SJSA1 (cell line): ENCODE results near the gene MLPH. TPM values are rescaled to one million over a fixed set of nuclear protein-coding genes. Genes with fewer than 3 reads are reported as not detected.

Experiments used
- DNase-seq, 2 experiments: peaks; one replicate each; pipeline ENCODE4 v3.0.0-alpha.2; 2015 to 2020; ENCODE audit warnings: low spot score in 2 of 2, low read depth in 1 of 2
- H3K27ac ChIP-seq: fragments of 250-450 bp; sonication (Bioruptor Pico); 2 replicates; pipeline ENCODE4 v1.5.1; 2020; ENCODE audit warnings: mild to moderate bottlenecking, moderate library complexity
- H3K27me3 ChIP-seq: fragments of 250-450 bp; sonication (Bioruptor Pico); replicated peaks from 2 replicates; pipeline ENCODE4 v1.5.1; 2020; ENCODE audit warnings: mild to moderate bottlenecking, moderate library complexity
- H3K36me3 ChIP-seq: fragments of 250-450 bp; sonication (Bioruptor Pico); 2 replicates; pipeline ENCODE4 v1.5.1; 2020; ENCODE audit warnings: mild to moderate bottlenecking
- H3K4me1 ChIP-seq: fragments of 250-450 bp; sonication (Bioruptor Pico); replicated peaks from 2 replicates; pipeline ENCODE4 v1.6.1; 2021; ENCODE audit warnings: mild to moderate bottlenecking
- H3K4me3 ChIP-seq: fragments of 250-450 bp; sonication (Bioruptor Pico); 2 replicates; pipeline ENCODE4 v1.5.1; 2020; ENCODE audit warnings: mild to moderate bottlenecking
- H3K9me3 ChIP-seq: fragments of 250-450 bp; sonication (Bioruptor Pico); replicated peaks from 2 replicates; pipeline ENCODE4 v1.5.1; 2020; ENCODE audit warnings: mild to moderate bottlenecking
- total RNA-seq: library from RNA; depleted of rRNA; stranded (reverse); fragments of >200 nt; shearing (Covaris generic); gene quantifications from 2 replicates; pipeline ENCODE4 v1.2.3, GENCODE V29; 2014

The MLPH gene
- total RNA-seq, 1 experiment from 2014 or later, result 0.50 TPM

DNA sequence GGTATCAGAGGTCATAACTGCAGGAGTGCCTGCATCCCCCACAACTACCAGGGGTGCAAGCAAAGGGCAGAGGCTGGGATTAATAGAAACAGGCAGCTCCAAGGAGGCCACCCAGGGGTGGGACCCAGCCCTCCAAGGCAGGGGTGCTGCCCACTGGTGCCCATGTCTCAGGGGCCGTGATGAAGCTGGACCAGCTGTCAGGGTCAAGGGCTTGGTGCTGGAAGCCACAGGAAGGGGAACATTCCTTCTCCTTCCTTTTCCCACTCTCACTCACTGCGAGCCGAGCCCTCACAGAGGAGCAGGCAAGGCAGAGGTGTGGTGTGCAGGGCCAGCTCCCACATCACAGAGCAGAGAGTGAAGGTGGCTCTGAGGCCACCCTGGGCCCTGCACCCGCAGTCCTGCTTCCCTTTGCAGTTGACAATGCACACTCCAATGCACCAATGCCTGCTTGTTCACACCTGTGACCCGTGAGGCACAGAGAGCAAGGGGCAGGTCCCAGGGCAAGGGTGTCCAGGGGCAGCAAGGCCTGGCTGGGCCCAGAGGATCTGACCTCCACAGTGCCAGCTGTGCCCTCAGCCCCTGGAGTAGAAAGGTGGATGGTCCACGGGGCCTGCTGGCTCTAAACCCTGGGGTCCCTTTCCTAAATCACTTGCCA lies 28.7 kb downstream of the MLPH start:
- Histone ChIP-seq H3K4me3 (no peak overlapping the region), H3K9me3 (0 out of 2 replicates have a peak, but pooled peaks cover 2% of the 10 kb centered on the region), H3K27me3 (no peaks in the 10 kb centered on the region), H3K4me1 (no peaks in the 10 kb centered on the region), H3K27ac (no peak overlapping the region), H3K36me3 (no peaks in the 10 kb centered on the region)
- no peak for DNase-seq

DNA sequence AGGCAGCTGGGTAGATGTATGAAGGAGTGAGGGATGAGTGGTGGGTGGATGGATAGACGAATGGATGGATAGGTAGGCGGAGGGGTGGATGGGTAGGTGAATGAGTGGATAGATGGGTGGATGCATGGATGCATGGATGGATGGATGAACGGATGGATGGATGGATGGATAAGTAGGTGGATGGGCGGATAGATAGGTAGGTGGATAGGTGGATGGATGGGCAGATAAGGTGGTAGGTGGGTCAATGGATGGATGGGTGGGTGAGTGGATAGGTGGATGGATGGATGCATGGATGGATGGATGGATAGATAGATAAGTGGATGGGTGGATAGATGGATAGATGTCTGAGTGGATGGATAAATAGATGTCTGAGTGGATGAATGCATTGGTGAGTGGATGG lies 30.1 kb downstream of the MLPH start:
- no peak overlapping the region for H3K27ac ChIP-seq
- no peak overlapping the region for H3K4me3 ChIP-seq
- H3K4me1 ChIP-seq, result no peaks in the 10 kb centered on the region
- H3K9me3 ChIP-seq, result 0 out of 2 replicates have a peak, but pooled peaks cover 2% of the 10 kb centered on the region
- no peaks in the 10 kb centered on the region for H3K27me3 ChIP-seq
- no peak for DNase-seq
- no peaks in the 10 kb centered on the region for H3K36me3 ChIP-seq

DNA sequence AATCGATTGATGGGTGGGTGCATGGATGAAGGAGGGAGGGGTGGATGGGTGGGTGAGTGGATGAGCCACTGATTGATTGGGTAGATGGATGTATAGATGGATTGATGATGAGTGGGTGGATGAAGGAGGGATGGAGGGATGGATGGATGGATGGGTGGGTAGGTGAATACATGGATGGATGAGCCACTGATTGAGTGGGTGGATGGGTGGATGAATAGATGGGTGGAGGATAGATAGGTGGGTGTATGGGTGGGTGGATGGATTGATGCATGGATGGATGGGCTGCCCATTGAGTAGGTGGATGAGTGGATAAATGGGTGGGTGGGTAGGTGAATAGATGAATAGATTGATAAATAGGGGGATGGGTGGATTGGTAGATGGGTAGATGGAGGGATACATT lies 30.9 kb downstream of the MLPH start:
- no peaks in the 10 kb centered on the region for H3K27me3 ChIP-seq
- 0 out of 2 replicates have a peak, but pooled peaks cover 2% of the 10 kb centered on the region for H3K9me3 ChIP-seq
- H3K4me3 ChIP-seq, result no peak overlapping the region
- H3K27ac ChIP-seq, result no peak overlapping the region
- no peaks in the 10 kb centered on the region for H3K4me1 ChIP-seq
- H3K36me3 ChIP-seq, result no peaks in the 10 kb centered on the region
- DNase-seq, result no peak

DNA sequence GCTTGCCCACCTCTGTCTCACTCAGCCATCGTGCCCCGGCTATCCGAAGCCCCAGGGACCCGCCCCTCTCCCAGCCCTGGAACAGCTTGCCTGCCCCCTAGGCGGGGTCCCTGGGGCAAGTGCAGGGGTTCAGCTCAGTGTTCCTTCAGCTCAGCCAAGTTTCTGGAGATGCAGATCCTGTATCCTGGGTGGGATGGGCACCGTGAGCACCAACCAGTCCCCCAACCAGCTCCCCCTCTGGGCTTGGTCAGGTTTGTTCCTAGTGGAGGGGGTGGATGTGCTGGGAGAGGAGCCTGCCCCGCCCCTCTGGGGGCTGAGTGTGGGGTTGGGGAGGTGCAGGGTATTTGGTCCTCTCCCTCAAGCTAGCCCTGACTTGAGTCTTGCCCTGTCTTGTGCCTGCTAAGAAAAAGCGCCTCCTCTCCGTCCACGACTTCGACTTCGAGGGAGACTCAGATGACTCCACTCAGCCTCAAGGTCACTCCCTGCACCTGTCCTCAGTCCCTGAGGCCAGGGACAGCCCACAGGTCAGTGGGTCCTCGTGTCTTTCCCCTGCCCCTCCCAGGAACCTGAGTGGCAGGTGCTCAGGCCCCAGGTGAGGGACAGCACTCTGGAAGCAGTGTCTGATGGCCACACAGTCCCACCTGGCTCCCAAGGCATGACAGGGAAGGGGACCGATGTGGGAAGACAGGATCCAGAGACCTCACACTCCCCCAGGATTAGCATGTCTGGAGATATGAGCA lies 32.6 kb downstream of the MLPH start:
- H3K4me3 ChIP-seq, result no peak overlapping the region

DNA sequence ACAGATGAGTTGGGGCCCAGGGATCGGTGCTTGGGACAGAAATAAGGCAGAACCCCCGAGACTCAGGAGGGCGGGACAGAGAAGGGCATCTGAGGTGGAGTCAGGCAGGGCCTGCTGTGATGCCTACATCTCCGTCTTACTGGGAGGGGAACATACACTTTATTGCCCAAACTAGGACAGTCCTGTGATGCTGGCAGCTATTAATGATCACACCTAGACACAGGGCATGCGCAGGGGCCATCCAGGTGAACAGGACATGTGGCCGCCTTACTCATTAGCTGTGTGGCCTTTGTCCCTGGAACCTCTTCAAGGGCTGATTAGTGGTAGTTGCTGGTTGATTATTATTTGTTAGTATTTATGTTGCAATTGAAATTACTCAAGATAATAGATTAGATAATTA lies 33.2 kb downstream of the MLPH start:
- no peak for DNase-seq
- no peaks in the 10 kb centered on the region for H3K36me3 ChIP-seq
- H3K27me3 ChIP-seq, result no peaks in the 10 kb centered on the region
- no peaks in the 10 kb centered on the region for H3K4me1 ChIP-seq
- no peak overlapping the region for H3K27ac ChIP-seq
- H3K4me3 ChIP-seq, result no peak overlapping the region
- H3K9me3 ChIP-seq, result 0 out of 2 replicates have a peak, but pooled peaks cover 2% of the 10 kb centered on the region

More for the DNA sequence above, 32.6 kb downstream of the MLPH start:
- Histone ChIP-seq H3K27ac (no peak overlapping the region), H3K27me3 (no peaks in the 10 kb centered on the region), H3K9me3 (0 out of 2 replicates have a peak, but pooled peaks cover 2% of the 10 kb centered on the region), H3K36me3 (no peaks in the 10 kb centered on the region), H3K4me1 (no peaks in the 10 kb centered on the region)
- no peak for DNase-seq

DNA sequence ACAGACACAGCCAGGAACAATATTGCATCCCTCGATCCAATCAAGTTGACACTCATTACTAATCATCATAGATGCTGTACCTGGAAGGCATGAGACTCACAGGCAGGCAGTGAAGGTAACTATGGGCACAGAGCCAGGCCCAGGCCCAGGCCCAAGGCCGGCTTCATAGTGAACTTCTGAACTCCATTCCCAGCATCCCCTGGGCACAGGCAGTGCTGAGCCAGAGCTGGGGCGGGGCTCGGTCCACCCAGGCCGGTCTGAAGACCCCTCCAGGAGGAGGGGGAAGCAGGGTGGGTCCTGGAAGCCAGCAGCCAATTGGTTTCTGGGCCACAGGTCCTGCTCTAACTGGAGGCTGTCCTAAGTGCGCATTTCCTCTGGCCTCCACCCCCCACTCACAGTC lies 37.6 kb downstream of the MLPH start:
- Histone ChIP-seq H3K9me3 (no peaks in the 10 kb centered on the region; the same call in 1 of the 2 replicates), H3K4me1 (no peaks in the 10 kb centered on the region), H3K36me3 (no peaks in the 10 kb centered on the region), H3K4me3 (no peak overlapping the region), H3K27ac (no peak overlapping the region), H3K27me3 (no peaks in the 10 kb centered on the region)
- DNase-seq, result no peak

DNA sequence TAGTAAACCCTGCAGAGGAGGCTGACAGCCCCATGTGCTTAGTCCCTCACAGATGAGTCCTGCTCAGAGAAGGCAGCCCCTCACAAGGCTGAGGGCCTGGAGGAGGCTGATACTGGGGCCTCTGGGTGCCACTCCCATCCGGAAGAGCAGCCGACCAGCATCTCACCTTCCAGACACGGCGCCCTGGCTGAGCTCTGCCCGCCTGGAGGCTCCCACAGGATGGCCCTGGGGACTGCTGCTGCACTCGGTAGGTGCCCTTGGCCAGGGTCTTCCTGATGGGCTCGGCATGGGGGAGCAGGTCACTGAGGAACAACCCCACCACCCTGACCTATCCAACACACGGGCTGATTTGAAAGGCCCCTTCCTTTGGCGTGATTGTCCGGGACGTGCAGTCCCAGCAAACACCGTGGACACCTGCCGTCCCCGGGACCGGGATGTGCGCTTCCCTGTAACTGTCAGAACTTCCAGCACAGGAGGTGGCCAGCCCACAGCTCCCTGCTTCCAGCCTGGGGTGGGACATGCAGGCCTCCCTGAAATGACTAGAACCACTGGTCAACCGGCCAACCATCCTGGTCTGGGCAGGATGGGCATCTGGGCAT lies 38.6 kb downstream of the MLPH start:
- Histone ChIP-seq H3K4me3 (no peak overlapping the region), H3K36me3 (no peaks in the 10 kb centered on the region), H3K9me3 (no peaks in the 10 kb centered on the region; the same call in 1 of the 2 replicates), H3K4me1 (no peaks in the 10 kb centered on the region), H3K27me3 (no peaks in the 10 kb centered on the region), H3K27ac (no peak overlapping the region)
- no peak for DNase-seq

DNA sequence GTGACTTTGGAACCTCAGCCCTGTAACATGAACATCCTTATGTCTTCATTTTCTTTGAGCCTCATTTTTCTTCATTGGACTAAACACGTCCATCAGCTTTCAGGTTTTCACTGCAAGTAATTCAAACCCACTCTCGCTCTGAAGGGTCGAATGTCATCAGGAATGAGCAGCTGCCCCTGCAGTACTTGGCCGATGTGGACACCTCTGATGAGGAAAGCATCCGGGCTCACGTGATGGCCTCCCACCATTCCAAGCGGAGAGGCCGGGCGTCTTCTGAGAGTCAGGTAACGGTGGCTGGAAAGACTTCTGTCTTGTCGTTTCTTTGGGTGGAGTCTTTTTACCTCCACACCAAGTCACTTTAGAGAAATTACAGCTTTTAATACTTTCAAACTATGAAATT lies 40.2 kb downstream of the MLPH start:
- H3K9me3 ChIP-seq, result no peaks in the 10 kb centered on the region; the same call in 1 of the 2 replicates
- DNase-seq, result no peak
- no peaks in the 10 kb centered on the region for H3K36me3 ChIP-seq
- H3K27me3 ChIP-seq, result no peaks in the 10 kb centered on the region
- no peak overlapping the region for H3K27ac ChIP-seq
- no peak overlapping the region for H3K4me3 ChIP-seq
- H3K4me1 ChIP-seq, result no peaks in the 10 kb centered on the region

DNA sequence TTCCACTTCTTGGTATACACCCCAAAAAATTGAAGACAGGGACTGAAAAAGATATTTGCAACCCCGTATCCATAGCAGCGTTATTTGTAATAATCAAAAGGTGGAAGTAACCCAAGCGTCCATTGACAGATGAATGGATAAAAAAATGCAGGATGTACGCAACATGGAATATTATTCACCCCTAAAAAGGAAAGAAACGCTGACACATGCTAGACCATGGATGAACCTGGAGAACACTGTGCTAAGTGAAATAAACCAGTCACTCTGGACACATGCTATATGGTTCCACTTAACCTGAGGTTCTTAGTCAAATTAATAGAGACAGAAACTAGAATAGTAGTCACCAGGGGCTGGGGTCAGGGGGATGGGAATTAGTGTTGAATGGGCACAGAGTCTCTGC lies 40.7 kb downstream of the MLPH start:
- no peak overlapping the region for H3K27ac ChIP-seq
- DNase-seq, result no peak
- H3K4me1 ChIP-seq, result no peaks in the 10 kb centered on the region
- no peaks in the 10 kb centered on the region for H3K27me3 ChIP-seq
- no peaks in the 10 kb centered on the region for H3K36me3 ChIP-seq
- H3K9me3 ChIP-seq, result no peaks in the 10 kb centered on the region; the same call in 1 of the 2 replicates
- H3K4me3 ChIP-seq, result no peak overlapping the region

DNA sequence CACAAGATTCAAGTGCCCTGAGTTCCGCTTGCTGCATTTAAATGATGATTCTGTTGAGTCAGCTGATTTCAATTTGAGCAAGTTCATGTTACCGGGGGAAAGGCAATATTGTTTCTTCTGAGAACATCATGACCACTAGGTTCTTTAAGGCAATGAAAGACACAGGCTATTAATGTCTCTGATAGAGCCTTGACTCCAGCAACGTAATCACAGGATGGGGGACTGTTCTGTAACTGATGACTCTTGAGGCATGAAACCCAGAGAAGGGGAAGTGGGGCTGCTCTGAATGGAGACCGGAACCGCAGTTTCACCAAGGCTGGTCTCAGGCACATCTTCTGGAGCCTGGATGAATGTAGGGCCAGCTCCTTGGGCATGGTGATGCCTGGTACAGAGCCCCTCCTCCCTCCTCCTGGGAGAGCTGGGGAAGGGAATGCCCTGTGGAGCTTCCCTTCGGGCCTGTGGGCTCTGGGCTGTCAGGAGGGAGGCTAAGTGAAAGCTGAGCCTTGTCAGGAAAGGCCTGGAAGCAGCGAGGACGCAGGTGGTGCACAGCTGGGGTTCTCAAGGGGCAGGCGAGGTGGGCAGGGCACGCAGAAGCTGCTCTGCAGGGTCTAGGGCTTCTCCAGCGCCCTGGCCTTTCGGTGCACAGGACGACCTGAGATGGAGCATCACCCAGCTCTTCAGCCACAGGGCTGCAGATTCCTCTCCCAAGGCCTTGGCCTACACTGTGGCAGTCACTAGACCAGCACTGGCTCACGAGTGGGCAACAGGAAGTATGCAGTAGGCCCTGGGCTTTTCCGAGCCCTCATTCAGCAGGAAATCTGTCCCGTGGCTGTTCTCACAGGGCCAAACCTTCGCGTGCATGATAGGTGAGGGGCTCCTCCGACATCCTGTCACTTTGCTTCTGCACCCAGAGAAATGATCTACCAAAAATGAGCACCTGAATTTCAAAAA lies 42.7 kb downstream of the MLPH start:
- no peaks in the 10 kb centered on the region; the same call in 1 of the 2 replicates for H3K9me3 ChIP-seq
- no peak overlapping the region for H3K4me3 ChIP-seq
- DNase-seq, result no peak
- no peak overlapping the region for H3K27ac ChIP-seq
- H3K4me1 ChIP-seq, result no peaks in the 10 kb centered on the region
- H3K27me3 ChIP-seq, result no peaks in the 10 kb centered on the region
- H3K36me3 ChIP-seq, result no peaks in the 10 kb centered on the region

DNA sequence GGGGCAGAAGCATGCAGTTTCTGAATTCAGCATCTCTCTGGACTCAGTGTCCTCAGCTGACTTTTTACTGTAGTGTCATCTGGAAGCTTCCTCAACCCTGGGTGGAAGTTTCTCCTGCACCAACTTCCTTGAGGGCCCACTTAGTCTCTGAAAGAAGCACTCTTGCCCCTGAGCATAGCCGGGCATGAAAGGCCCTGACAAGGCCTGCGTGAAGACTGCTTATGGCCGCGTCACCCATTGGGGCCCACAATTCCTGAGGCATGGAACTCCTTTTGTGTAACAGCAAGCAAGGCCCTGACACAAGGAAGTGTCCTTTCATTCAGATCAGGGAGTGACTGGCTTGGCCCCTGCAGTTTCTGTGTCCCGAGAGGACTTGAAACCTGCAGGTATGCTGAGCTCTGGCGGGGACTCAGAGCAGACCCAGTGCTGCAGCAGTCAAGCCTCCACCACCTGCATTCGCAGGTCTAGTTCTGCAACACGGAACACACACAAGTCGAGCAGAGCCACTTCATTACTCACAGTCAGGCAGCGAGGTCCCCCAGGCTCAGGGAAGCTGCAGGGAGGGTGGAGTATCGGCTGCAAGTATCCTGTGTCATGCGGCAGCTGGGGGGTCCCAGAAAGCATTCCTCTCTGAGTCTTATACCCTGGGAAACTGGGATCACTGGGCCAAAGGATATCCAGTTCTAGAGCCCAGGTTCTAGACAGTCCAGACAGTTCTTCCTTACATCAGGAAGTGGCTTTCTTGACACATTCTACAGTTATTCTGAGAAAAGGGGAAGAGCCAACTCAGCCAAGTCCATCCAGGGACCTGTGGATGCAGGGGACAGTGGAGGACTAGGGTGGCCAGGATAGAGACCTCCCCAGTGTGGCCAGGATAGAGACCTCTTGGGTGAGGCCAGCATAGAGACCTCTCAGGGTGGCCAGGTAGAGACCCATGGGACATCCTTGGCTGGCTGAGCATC lies 43.7 kb downstream of the MLPH start:
- Histone ChIP-seq H3K4me1 (no peaks in the 10 kb centered on the region), H3K9me3 (no peaks in the 10 kb centered on the region; the same call in 1 of the 2 replicates), H3K36me3 (no peaks in the 10 kb centered on the region), H3K4me3 (no peak overlapping the region), H3K27ac (no peak overlapping the region), H3K27me3 (no peaks in the 10 kb centered on the region)
- DNase-seq, result no peak

DNA sequence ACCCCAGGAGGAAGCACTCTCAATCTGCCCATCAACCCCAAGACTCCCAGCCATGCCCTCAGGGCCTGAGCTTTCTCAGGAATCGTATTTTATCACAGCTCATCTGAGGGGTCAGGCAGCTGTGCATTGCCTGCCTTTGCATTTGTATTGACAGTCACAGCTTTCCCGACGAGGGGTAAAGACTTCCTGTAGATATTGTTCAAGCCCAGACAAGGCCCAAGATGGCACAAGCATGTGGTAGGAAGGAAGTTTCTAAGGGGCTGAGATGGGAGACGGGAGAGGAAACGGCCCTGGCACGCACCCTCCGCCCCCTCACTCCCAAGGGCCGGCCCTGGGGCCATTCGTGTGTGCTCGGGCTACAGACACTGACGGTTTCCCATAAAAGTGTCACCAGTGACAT lies 45.1 kb downstream of the MLPH start:
- no peak for DNase-seq
- no peaks in the 10 kb centered on the region for H3K9me3 ChIP-seq
- H3K4me1 ChIP-seq, result no peaks in the 10 kb centered on the region
- no peaks in the 10 kb centered on the region for H3K36me3 ChIP-seq
- no peaks in the 10 kb centered on the region for H3K27me3 ChIP-seq
- no peak overlapping the region for H3K27ac ChIP-seq
- no peak overlapping the region for H3K4me3 ChIP-seq
